MM.1S (cell line): ENCODE data around the gene SLC45A2.

ENCODE experiments used
- EZH2 ChIP-seq: fragments of 300-600 bp; sonication (generic); optimal IDR thresholded peaks from 2 replicates; pipeline ENCODE3; 2017; ENCODE audit warnings: low read depth, mild to moderate bottlenecking, antibody characterized with exemption, low read length, mixed read lengths
- TF ChIP-seq, protein P1 (sequence below): fragments of 300-600 bp; sonication (generic); IDR thresholded peaks from 2 replicates; pipeline ENCODE4 v1.5.1; 2016; ENCODE audit warnings: antibody characterized with exemption, low read length, mixed read lengths

DNA sequence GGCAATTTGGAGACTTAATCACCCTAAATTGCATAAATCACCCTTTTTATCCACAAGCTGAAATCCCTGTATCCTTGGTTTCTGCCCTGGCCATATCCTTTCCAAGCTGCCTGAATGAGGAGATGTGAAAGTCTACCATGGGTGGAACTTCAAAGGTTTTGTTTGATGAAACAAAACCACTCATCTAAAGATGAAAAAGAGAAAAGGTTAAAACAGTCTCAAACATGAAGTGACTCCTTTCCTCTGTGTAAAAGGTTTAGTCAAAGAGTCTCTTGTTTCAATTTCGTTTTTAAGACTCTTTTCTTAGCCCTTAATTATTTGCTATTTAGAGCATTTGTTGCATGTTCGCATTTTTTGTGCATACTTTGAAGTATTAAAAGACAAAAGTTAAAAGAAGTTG, 11.2 kb downstream of the SLC45A2 start:
- TF ChIP-seq, protein P1, sequence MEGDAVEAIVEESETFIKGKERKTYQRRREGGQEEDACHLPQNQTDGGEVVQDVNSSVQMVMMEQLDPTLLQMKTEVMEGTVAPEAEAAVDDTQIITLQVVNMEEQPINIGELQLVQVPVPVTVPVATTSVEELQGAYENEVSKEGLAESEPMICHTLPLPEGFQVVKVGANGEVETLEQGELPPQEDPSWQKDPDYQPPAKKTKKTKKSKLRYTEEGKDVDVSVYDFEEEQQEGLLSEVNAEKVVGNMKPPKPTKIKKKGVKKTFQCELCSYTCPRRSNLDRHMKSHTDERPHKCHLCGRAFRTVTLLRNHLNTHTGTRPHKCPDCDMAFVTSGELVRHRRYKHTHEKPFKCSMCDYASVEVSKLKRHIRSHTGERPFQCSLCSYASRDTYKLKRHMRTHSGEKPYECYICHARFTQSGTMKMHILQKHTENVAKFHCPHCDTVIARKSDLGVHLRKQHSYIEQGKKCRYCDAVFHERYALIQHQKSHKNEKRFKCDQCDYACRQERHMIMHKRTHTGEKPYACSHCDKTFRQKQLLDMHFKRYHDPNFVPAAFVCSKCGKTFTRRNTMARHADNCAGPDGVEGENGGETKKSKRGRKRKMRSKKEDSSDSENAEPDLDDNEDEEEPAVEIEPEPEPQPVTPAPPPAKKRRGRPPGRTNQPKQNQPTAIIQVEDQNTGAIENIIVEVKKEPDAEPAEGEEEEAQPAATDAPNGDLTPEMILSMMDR = no peak
- TF ChIP-seq EZH2 = no peak
